ENCODE measurements around the gene TP53BP2.

Gene TP53BP2

DNA sequence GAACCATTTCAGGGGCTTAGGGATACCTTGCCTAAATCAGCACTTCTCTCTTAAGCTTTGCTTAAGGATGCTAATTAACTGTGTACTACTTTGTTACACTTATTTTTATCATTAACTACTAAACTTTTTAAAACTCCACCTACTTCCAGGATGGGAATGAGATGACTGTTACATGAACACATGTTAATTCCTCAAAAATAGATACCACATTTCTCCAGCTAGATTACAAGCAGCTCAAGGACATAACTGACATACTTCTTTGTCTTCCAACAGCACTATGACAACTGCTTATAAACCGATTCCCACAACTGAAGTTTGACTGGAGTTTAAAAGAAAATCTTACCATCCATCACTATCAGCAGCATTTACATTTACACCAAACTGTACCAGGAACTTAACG, 53.7 kb downstream of the TP53BP2 start:
- no peak for DNase-seq (ENCODE audit: low read depth)

- DNase-seq (ENCODE audit: low read depth): no peak
These were observed 56.9 kb downstream of the TP53BP2 start for GRCh38 chr1:223788746-223789415.

- no peak for DNase-seq (ENCODE audit: low read depth)
These were observed 59.9 kb downstream of the TP53BP2 start for GRCh38 chr1:223785808-223786207.

GRCh38 chr1:223784541-223784940, 61.2 kb downstream of the TP53BP2 start:
- DNase-seq (ENCODE audit: low read depth): no peak

DNA sequence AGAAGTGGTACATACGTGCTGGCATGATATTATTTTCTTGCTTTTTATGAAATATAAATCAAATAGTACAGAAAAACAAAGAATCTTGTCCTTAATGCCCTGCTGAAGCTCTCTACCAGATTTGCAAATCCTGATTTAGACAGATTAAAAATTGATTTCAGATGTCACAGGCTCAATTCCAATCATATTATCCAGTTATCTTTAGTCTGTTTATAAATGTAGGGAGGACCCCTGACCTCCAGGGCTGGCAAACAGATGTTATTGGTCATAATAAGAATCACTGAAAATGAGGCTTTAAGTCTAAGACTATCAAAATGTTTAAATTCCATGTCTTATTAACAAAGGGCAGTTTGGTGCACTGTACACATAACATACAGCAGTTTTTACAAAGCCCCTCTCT, 62.1 kb downstream of the TP53BP2 start:
- DNase-seq (ENCODE audit: low read depth): no peak

- DNase-seq (ENCODE audit: low read depth): no peak
These were observed 64.8 kb downstream of the TP53BP2 start for GRCh38 chr1:223780949-223781348.

DNA sequence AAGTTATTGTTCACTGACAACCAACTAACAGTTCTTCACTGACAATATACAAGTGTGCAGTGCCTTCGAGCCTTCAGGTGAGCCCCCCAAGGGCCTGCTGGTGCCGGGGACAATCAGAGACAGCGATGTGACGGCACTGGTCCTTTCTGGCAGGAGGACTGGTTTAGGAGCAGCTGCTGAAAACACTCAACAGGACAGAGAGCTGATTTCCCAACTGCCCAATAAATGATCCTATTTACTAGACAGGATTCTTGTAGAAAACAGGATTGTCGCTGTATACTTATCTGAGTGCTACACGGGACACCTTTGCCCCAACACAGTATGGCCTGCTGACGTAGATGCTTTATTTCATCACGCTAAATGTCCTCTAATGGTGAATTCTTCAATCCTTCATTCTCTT, 65.4 kb downstream of the TP53BP2 start:
- no peak for DNase-seq (ENCODE audit: low read depth)

DNA sequence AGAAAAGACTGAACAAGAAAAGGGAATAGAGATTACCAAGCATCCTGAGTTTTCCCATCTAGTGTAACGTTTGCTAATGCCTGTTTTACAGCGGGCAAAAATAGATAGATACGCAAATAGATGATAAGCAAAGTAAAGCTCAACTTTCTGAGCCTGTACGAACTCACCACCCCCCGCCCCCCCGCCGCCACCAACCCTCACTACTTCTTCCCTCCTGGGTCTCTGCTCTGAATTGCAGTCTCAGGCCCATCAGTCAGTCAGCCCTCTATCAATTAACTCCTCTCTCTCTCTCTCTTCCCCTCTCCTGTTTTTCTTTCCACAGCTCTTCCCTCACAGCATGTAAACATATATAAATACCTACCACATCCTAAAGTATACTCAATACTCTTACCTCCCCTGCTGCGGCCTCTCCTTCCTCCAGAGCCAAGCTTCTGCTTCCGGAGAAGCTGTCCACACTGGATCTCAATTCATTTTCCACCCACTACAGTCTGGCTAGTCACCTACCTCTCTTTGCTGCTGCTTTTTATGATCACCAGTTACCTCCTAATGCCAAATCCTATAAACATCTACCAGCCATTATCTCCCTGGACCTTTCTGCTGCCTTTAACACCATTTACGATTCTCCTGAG, 68.8 kb downstream of the TP53BP2 start:
- no peak for DNase-seq (ENCODE audit: low read depth)

DNA sequence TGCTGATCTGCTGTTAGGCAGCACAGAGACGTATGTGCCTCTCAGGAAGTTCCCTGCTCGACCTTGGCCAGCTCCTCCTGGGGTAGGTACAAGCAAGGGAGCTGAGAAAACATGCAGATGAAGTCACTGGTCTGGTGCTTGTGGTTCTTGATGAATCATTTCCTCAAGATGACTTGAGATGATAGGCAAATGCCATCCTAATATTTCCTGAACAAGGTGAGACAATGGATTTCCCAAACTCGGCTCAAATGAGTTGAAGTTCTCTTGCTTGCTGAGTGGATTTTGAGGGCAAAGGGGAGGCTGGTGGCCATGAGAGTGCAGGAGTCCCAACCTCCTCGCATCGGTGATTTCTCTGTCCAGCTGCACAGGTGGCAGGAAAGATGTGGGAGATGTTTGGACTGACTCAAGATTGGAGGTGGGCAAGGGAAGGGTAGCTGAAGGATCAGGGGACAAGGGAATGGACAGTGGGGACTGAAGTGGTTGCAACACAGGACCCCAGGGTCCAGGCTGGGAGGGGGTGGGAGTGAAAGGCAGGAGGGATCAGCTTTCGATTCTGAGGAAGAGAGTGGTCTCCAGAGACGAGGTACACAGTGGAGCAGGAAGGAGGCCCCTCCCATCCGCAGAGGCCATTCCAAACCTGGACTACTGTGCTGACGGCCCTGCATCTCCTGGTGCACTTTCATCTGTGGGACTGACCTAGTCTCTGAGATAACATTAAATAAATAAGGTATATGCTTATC, 69.5 kb downstream of the TP53BP2 start:
- no peak for DNase-seq (ENCODE audit: low read depth)

DNA sequence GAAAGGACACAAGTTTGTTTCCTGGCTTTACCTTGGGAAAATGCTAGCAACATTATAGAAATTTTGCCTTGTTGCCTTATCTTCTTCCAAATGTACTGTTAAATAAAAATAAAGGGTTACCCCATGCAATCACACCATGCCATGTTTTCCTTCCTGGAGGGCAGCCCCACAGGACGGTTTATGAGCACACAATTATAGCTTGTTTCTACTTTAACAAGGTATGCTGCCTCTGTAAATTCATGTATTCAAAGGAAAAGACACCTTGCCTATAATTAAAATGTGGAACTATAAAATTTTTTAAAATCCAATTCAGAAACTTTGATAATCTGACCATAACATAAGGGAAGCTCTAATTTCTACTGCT, 70.1 kb downstream of the TP53BP2 start:
- no peak for DNase-seq (ENCODE audit: low read depth)

DNA sequence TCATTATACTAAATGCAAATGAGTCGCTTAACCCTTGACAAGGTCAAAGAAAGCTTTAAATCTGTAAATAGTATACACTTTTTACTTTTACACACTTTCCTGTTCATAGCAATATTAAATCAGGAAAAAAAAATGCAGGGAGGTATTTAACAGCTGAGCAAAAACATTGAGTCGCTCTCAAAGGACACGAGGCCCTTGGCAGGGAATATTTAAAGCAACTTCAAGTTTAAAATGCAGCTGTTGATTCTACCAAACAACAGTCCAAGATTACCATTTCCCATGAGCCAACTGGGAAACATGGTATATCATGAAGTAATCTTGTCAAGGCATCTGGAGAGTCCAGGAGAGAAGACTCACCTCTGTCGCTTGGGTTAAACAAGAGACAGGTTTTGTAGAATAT, 70.7 kb downstream of the TP53BP2 start:
- DNase-seq (ENCODE audit: low read depth): no peak

DNA sequence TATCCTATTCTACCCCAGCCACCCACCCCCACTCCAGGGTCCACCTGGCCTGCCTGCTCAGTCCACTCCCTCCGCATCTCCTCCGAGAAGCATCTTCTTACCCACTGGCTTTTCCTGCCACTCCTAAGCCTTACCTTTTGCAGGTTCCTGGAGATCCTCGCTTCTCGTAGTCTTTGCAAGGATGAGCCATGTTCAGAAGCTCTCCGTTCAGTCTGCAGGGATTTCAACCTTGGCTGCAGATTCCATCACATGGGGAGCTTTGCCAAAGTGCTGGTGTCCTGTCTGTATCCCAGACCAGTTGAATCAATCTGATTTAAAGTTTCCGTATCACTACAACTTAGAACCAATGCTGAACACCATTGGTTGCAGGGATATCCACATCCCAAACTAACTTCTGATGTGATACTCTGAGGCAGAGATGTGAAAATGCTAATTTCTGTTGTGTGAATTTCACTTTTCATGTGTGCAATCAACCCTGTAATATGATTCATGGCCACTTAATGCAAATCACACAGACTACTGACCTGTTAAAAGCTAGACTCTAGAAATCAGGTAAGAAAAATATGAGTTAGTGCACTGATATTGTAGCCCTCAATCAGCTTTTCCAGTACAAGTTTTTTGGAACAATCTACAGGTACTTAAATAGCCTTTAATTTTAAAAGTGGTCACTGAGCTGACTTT, 71.5 kb downstream of the TP53BP2 start:
- no peak for DNase-seq (ENCODE audit: low read depth)

GRCh38 chr1:223772771-223773160, 73.0 kb downstream of the TP53BP2 start:
- no peak for DNase-seq (ENCODE audit: low read depth)

GRCh38 chr1:223771814-223772770, 73.7 kb downstream of the TP53BP2 start:
- no peak for DNase-seq (ENCODE audit: low read depth)

DNA sequence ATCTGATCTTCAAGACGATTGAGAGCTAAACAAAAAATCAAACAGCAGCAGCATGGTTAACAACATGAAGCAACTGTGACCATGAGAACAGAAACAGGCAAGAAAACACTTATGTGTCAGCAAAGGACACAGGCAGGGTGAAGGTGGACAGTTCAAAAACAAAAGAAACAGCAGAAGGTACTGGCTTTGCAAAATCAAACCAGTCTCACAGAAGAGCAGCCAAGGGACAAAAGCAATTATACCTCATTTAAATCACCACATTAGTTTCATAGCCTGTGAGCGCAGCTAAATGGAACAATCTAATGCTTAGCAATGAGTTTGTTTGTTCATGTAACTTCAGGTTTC, 74.3 kb downstream of the TP53BP2 start:
- DNase-seq (ENCODE audit: low read depth): no peak

DNA sequence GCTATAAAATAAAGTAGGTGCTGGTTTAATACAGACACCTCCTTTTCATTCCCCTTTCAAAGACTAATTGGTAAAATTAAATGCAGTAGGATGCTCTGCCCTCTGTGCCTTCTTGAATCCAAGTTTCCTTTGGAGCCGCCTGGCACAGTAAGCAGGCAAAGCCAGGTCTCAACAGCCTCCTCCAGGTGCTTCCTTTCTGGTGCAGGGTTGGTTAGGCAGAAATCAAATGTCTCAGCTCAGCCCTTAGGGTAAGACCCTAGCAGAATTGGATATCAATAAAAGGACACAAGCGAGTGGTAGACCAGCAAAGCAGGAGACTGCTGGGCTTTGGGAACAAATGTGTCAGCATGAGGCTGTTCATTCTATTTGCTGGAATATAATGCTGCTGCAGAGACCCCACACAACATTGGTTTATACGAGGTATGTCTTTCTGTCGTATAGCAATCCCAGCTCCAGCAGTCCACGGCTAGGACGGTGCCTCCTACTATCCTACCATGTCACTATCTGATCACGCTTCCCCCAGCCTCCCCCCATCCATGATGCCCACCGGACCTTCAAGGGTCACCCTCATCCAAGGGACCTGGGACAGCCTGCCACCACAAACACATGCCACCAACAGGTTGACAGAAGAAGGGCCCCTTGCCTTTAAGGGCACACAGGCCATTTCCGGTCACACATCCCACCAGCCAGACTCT, 75.0 kb downstream of the TP53BP2 start:
- no peak for DNase-seq (ENCODE audit: low read depth)

DNA sequence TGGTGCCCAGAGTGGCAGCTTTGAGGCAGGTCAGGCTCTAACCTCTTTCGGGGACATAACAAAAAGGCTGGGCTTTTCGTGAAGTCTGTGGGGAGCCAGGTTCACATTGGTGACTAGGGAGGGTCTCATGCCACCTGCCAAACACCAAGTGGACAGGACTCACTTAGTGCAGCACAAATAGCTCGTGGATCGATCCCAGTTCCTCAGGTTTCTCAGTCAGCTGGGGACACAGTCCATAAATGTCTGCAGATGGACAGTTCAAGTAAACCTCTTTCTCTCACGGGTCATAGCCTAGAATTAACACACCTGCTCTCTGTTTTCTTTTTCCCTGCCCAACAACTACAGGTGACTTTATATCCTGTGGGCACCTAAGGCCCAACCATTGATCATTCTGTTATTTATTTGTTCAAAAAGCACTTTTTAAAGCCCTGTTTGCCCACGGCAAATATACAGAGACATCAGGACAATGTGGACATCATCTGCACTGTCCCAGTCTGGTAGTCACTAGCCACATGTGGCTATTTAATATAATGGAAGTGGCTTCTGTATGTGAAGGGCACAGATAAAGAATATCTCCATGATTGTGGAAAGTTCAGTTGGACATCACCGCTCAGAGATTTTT, 79.9 kb downstream of the TP53BP2 start:
- DNase-seq (ENCODE audit: low read depth): no peak

DNA sequence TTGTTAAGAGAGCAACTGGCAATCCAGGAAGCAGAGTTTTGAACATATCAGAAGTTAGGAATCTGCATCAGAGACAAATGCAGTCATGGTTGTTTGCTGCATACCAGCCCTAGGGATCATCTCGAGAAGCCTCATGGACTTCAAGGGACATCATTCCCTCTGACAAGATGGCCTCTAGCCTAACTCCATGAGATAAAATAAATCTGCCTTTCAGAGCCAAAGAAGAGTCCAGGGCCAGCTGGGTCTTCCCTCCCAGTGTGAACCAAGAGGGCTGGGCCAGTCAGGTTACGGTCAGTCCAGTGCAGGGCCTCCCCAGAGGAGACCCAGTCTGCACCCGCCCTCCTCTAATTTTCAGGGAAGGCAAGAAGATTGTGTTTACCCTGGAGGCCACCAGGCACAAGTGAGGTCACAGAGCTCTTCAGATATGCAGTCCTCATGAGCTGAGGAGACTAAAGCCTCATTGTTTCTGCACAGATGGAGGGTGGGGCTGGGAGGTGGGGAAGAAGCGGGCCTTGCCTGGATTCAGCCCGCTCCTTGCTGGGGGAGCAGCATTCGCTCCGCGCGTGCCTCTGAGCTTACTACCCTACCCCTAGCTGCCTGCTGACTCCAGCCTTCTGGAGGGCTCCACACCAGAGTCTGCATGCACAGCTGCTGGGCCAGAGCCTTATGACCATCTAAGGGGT, 80.6 kb downstream of the TP53BP2 start:
- no peak for DNase-seq (ENCODE audit: low read depth)

- no peak for DNase-seq (ENCODE audit: low read depth)
These were observed 81.9 kb downstream of the TP53BP2 start for GRCh38 chr1:223763881-223764280.

DNA sequence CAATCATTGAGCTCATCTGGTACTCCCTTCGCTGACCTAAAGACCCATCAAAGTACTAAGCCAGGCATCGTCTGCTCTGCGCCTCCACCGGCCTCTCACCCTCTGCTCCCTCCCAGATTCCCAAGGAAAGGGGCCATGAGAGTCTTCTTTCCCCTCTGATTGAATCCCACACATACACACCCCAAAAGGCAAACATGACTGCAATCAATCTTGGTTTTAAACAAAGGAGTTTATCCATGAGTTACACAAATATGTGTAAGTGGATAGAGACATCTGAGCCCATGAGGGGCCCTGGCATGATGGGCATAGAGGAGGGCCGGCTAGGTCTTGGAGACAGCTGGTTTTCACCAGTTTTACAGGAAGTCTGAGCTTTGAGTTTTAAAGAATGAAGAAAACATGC, 82.5 kb downstream of the TP53BP2 start:
- no peak for DNase-seq (ENCODE audit: low read depth)
